Esophagus muscularis mucosa (tissue), 4 donors: ENCODE results near the gene ZC3H8. TPM values are rescaled to one million over a fixed set of nuclear protein-coding genes. Genes with fewer than 3 reads are reported as not detected.
A peak's percentile ranks its signal among the peaks of the same experiment; 100 is the strongest.

ENCODE experiments used
- DNase-seq: peaks from one replicate; pipeline ENCODE4 v3.0.0-alpha.2; 2017; ENCODE audit errors: extremely low spot score
- H3K27ac ChIP-seq, 4 donors: fragments of 200-600 bp; sonication (generic); replicated peaks in 1 of 4; 1 replicate in 3 of 4; 2 replicates in 1 of 4; pipeline ENCODE4 v1.5.1; 2016 to 2019; ENCODE audit warnings: mild to moderate bottlenecking in 1 of 4
- H3K27me3 ChIP-seq, 4 donors: fragments of 200-600 bp; sonication (generic); one replicate each; pipeline versions ENCODE4 v1.5.1 to v1.6.0; 2016 to 2019
- H3K36me3 ChIP-seq, 4 donors: fragments of 200-600 bp; sonication (generic); one replicate each; pipeline ENCODE4 v1.5.1; 2016 to 2019
- H3K4me1 ChIP-seq, 4 donors: fragments of 200-600 bp; sonication (generic); one replicate each; pipeline ENCODE4 v1.5.1; 2016 to 2019
- H3K4me3 ChIP-seq, 4 donors: fragments of 200-600 bp; sonication (generic); 1 replicate in 2 of 4; 2 replicates in 2 of 4; pipeline ENCODE4 v1.5.1; 2016 to 2019; ENCODE audit warnings: mild to moderate bottlenecking in 4 of 4, moderate library complexity in 1 of 4
- H3K9me3 ChIP-seq, 4 donors: fragments of 200-600 bp; sonication (generic); 1 replicate in 3 of 4; 2 replicates in 1 of 4; pipeline ENCODE4 v1.5.1; 2016 to 2019
- CTCF ChIP-seq, 3 experiments: fragments of 200-600 bp in 2 of 3; fragments of 450-650 bp in 1 of 3; sonication (generic) in 2 of 3; IDR thresholded peaks; one replicate each; pipeline ENCODE4 v1.5.1; 2017 to 2019; ENCODE audit warnings: antibody characterized with exemption in 3 of 3, mild to moderate bottlenecking in 2 of 3, moderate library complexity in 1 of 3
- EP300 ChIP-seq: sonication (generic); formaldehyde crosslinking; IDR thresholded peaks from one replicate; pipeline ENCODE4 v1.6.1; 2017; ENCODE audit warnings: antibody characterized with exemption
- POLR2A ChIP-seq: fragments of 450-650 bp; IDR thresholded peaks from one replicate; pipeline ENCODE4 v1.6.1; 2017; ENCODE audit warnings: antibody characterized with exemption, moderate library complexity, mild to moderate bottlenecking, low read depth
- POLR2AphosphoS5 ChIP-seq, 2 donors: sonication (generic); formaldehyde crosslinking; IDR thresholded peaks; one replicate each; pipeline ENCODE4 v1.6.1; 2017; ENCODE audit warnings: antibody characterized with exemption in 2 of 2
- WGBS: methylation state at CpG from one replicate; pipeline ENCODE4 v1.1.5; 2018; 5-methylcytosine and 5-hydroxymethylcytosine counted together
- intact Hi-C: fragments of 100-400 bp; cut with DNase I; formaldehyde crosslinking; loops from one replicate; pipeline ENCODE4 v1.15.1; 2023
- total RNA-seq, 4 donors: library from RNA; depleted of rRNA; stranded (reverse); fragments of >200 nt; gene quantifications; one replicate each; pipeline versions ENCODE4 v1.1.0 to v1.2.1, GENCODE V29; 2016

ZC3H8 gene
- total RNA-seq, 4 donors from 2014 or later = 3.7 to 8.6 (median 5.7) TPM

GRCh38 chr2:112195167-112195766 lies 59.6 kb downstream of the ZC3H8 start:
- H3K36me3 ChIP-seq = no peaks in the 10 kb centered on the region
- intact Hi-C loops = no loop called here

GRCh38 chr2:112194482-112194881 lies 60.4 kb downstream of the ZC3H8 start:
- intact Hi-C loops = no loop called here
- Histone ChIP-seq H3K4me3 (no peak overlapping the region), H3K9me3 (no peaks in the 10 kb centered on the region), H3K4me1 (no peaks in the 10 kb centered on the region), H3K27ac (no peak overlapping the region), H3K27me3 (no peaks in the 10 kb centered on the region), H3K36me3 (no peaks in the 10 kb centered on the region)
- WGBS = 76% methylated on average over 4 of the region's 4 CpGs
- TF ChIP-seq CTCF (IDR thresholded peaks at IDR 0.05) (no peak), EP300 (no peak), POLR2A (no peak), POLR2AphosphoS5 (IDR thresholded peaks at IDR 0.05) (no peak)
- no peak for DNase-seq

More at GRCh38 chr2:112195167-112195766, 59.6 kb downstream of the ZC3H8 start:
- no peaks in the 10 kb centered on the region for H3K9me3 ChIP-seq
- 87% methylated on average over 8 of the region's 8 CpGs for WGBS
- TF ChIP-seq CTCF (IDR thresholded peaks at IDR 0.05) = no peak
- TF ChIP-seq POLR2A = no peak
- TF ChIP-seq POLR2AphosphoS5 (IDR thresholded peaks at IDR 0.05) = no peak
- TF ChIP-seq EP300 = no peak
- no peak for DNase-seq
- H3K27me3 ChIP-seq = no peaks in the 10 kb centered on the region
- H3K27ac ChIP-seq = no peak overlapping the region
- H3K4me3 ChIP-seq = no peak overlapping the region
- H3K4me1 ChIP-seq = no peaks in the 10 kb centered on the region

GRCh38 chr2:112194028-112194427 lies 60.8 kb downstream of the ZC3H8 start:
- Histone ChIP-seq H3K4me3 (no peak overlapping the region), H3K36me3 (no peaks in the 10 kb centered on the region), H3K9me3 (no peaks in the 10 kb centered on the region), H3K27me3 (no peaks in the 10 kb centered on the region), H3K4me1 (no peaks in the 10 kb centered on the region), H3K27ac (no peak overlapping the region)
- TF ChIP-seq CTCF (IDR thresholded peaks at IDR 0.05) (no peak), POLR2AphosphoS5 (IDR thresholded peaks at IDR 0.05) (no peak), EP300 (no peak), POLR2A (no peak)
- intact Hi-C loops = no loop called here
- peak; percentile 75 for DNase-seq
- WGBS = 85% methylated on average over 2 of the region's 2 CpGs

GRCh38 chr2:112189001-112189556 lies 65.8 kb downstream of the ZC3H8 start:
- Histone ChIP-seq H3K27ac (no peak overlapping the region), H3K4me1 (no peaks in the 10 kb centered on the region), H3K36me3 (no peaks in the 10 kb centered on the region), H3K4me3 (no peak overlapping the region), H3K9me3 (no peaks in the 10 kb centered on the region), H3K27me3 (no peaks in the 10 kb centered on the region)
- peak; percentile 37 for DNase-seq
- 100% methylated on average over 3 of the region's 3 CpGs for WGBS
- TF ChIP-seq POLR2AphosphoS5 (IDR thresholded peaks at IDR 0.05) (no peak), POLR2A (no peak)
- intact Hi-C loops = no loop called here

- intact Hi-C loops = no loop called here
- Histone ChIP-seq H3K27ac (no peak overlapping the region), H3K4me3 (no peak overlapping the region), H3K9me3 (no peaks in the 10 kb centered on the region), H3K36me3 (no peaks in the 10 kb centered on the region), H3K27me3 (no peaks in the 10 kb centered on the region), H3K4me1 (no peaks in the 10 kb centered on the region)
- TF ChIP-seq POLR2A (no peak), CTCF (IDR thresholded peaks at IDR 0.05) (no peak), EP300 (no peak), POLR2AphosphoS5 (IDR thresholded peaks at IDR 0.05) (peak in 1 of 2 donors; percentile 20)
- DNase-seq = peak; percentile 91
- WGBS = 81% methylated on average over 9 of the region's 9 CpGs
Observed at GRCh38 chr2:112187805-112188596, 66.8 kb downstream of the ZC3H8 start.
